Body of pancreas (tissue), 4 donors: ENCODE measurements around the gene LCE7A. TPM values are rescaled to one million over a fixed set of nuclear protein-coding genes. Genes with fewer than 3 reads are reported as not detected.

Experiments used
- ATAC-seq: fragments of 150-250 bp; one replicate; pipeline ENCODE4 v1.9.1; 2016
- DNase-seq, 4 donors: peaks; one replicate each; pipeline ENCODE4 v3.0.0-alpha.2; 2019
- H3K27ac ChIP-seq, 4 donors: fragments of 200-600 bp; sonication (generic); 1 replicate in 3 of 4; 2 replicates in 1 of 4; pipeline versions ENCODE4 v1.5.1 to v1.6.1; 2016 to 2019; ENCODE audit warnings: mild to moderate bottlenecking in 1 of 4, mixed read lengths in 1 of 4, moderate library complexity in 1 of 4
- H3K27me3 ChIP-seq, 2 donors: fragments of 200-600 bp; sonication (generic); one replicate each; pipeline ENCODE4 v1.6.0; 2016; ENCODE audit warnings: mild to moderate bottlenecking in 1 of 2
- H3K36me3 ChIP-seq, 2 donors: fragments of 200-600 bp; sonication (generic); replicated peaks in 1 of 2; 2 replicates each; pipeline ENCODE4 v1.5.1; 2016; ENCODE audit warnings: low read depth in 2 of 2; ENCODE audit not compliant: insufficient read depth in 1 of 2
- H3K4me1 ChIP-seq: fragments of 200-600 bp; sonication (generic); one replicate; pipeline ENCODE4 v1.6.0; 2016
- H3K4me3 ChIP-seq, 2 donors: fragments of 200-600 bp; sonication (generic); 1 replicate in 1 of 2; 2 replicates in 1 of 2; pipeline ENCODE4 v1.5.1; 2016 to 2019
- H3K9me3 ChIP-seq, 3 donors: fragments of 200-600 bp; sonication (generic); 1 replicate in 2 of 3; 2 replicates in 1 of 3; pipeline ENCODE4 v1.5.1; 2016
- CTCF ChIP-seq, 7 experiments: fragments of 450-650 bp in 4 of 7; fragments of 200-600 bp in 3 of 7; sonication (generic) in 3 of 7; IDR thresholded peaks; one replicate each; pipeline ENCODE4 v1.5.1; 2016 to 2019; ENCODE audit warnings: antibody characterized with exemption in 7 of 7
- POLR2A ChIP-seq, 3 donors: fragments of 450-650 bp; IDR thresholded peaks; one replicate each; pipeline ENCODE4 v1.6.1; 2016; ENCODE audit warnings: antibody characterized with exemption in 3 of 3, mild to moderate bottlenecking in 2 of 3
- WGBS, 2 donors: methylation state at CpG; one replicate each; pipeline ENCODE4 v1.1.5; 2017; 5-methylcytosine and 5-hydroxymethylcytosine counted together
- intact Hi-C: fragments of 100-400 bp; cut with DNase I; formaldehyde crosslinking; loops from one replicate; pipeline ENCODE4 v1.15.1; 2023
- total RNA-seq, 2 donors: library from RNA; depleted of rRNA; stranded (reverse); fragments of >200 nt; gene quantifications; one replicate each; pipeline ENCODE4 v1.1.0, GENCODE V29; 2016

The LCE7A gene
- total RNA-seq, 2 donors from 2014 or later: not detected

DNA sequence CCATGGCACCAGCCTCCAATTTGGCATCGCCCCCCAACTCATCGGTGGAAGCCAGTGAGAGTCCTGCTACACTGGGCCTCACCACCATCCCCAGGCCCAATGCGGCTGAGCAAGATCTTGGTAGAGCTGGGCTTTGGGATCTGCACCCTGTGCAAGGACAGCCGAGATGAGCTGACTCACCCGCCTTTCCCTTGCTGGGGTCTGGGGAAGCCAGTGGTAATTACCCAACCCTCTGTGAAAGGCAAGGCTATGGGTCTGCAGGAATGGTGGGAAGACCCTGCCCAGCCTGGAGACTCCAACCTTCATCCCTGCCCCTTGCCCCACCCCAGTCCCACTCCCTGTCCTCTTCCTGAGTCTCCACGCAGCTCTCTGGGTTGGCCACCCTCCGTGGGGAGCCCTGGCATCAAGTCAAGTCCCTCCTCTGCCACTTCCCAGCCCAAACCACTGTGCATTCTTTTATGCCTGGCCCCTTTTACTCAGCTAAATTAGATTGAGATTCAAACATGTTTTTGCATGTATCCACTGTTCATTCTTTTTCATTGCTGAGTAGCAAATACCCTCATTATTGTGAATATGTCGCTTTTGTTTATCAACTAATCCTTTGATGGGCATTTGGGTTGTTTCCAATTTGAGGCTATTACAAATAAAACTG is 27.1 kb downstream of the LCE7A start:
- intact Hi-C loops: no loop called here
- no peaks in the 10 kb centered on the region for H3K36me3 ChIP-seq
- TF ChIP-seq POLR2A (IDR thresholded peaks at IDR 0.05) (no peak), CTCF (IDR thresholded peaks at IDR 0.05) (no peak)
- no peaks in the 10 kb centered on the region for H3K9me3 ChIP-seq
- H3K27ac ChIP-seq: no peak overlapping the region
- H3K27me3 ChIP-seq: no peaks in the 10 kb centered on the region
- 47 to 56% methylated on average over 3 to 8 of the region's 8 CpGs for WGBS, 2 donors
- ATAC-seq: no peak
- no peaks in the 10 kb centered on the region for H3K4me1 ChIP-seq
- H3K4me3 ChIP-seq: no peak overlapping the region
- no peak for DNase-seq

- intact Hi-C loops: no loop called here
- H3K4me1 ChIP-seq: no peaks in the 10 kb centered on the region
- H3K36me3 ChIP-seq: no peaks in the 10 kb centered on the region
- DNase-seq (no peak), ATAC-seq (no peak)
- 80 to 95% methylated on average over 1 of the region's 1 CpG for WGBS, 2 donors
- H3K27me3 ChIP-seq: no peaks in the 10 kb centered on the region
- no peaks in the 10 kb centered on the region for H3K9me3 ChIP-seq
- TF ChIP-seq POLR2A (IDR thresholded peaks at IDR 0.05) (no peak), CTCF (IDR thresholded peaks at IDR 0.05) (no peak)
- H3K4me3 ChIP-seq: no peak overlapping the region
- H3K27ac ChIP-seq: no peak overlapping the region
Observed at GRCh38 chr1:152888126-152888525, 28.3 kb downstream of the LCE7A start.

DNA sequence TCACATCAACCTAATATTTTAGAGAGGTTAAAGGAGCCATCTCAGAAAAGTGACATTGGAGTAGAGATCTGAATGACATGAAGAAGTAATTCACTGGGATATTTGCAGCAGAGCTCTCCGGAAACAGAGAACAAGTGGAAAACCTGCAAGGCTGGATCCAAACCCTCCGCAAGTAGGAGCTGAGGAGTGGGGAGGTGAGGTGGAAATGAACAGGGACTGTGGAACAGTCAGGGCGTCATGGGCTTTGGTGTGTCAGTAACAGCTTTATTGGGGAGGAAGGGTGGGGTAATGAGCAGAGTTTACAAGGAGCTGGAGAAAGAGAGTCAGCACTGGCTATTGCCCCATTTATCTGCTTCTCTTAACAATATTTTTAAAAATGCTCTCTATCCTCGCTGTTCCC is 39.2 kb downstream of the LCE7A start:
- intact Hi-C loops: no loop called here

GRCh38 chr1:152899883-152900282 is 40.1 kb downstream of the LCE7A start:
- ATAC-seq (no peak), DNase-seq (no peak)
- 48 to 56% methylated on average over 2 of the region's 2 CpGs for WGBS, 2 donors
- H3K9me3 ChIP-seq: no peaks in the 10 kb centered on the region
- H3K4me1 ChIP-seq: no peaks in the 10 kb centered on the region
- TF ChIP-seq CTCF (IDR thresholded peaks at IDR 0.05): no peak
- TF ChIP-seq POLR2A (IDR thresholded peaks at IDR 0.05): no peak
- no peaks in the 10 kb centered on the region for H3K36me3 ChIP-seq
- intact Hi-C loops: no loop called here
- H3K27ac ChIP-seq: no peak overlapping the region
- no peak overlapping the region for H3K4me3 ChIP-seq
- H3K27me3 ChIP-seq: no peaks in the 10 kb centered on the region

More for the DNA sequence above, 39.2 kb downstream of the LCE7A start:
- Histone ChIP-seq H3K9me3 (no peaks in the 10 kb centered on the region), H3K4me3 (no peak overlapping the region), H3K4me1 (no peaks in the 10 kb centered on the region), H3K27me3 (no peaks in the 10 kb centered on the region), H3K27ac (no peak overlapping the region), H3K36me3 (no peaks in the 10 kb centered on the region)
- no peak for ATAC-seq
- no peak for TF ChIP-seq CTCF (IDR thresholded peaks at IDR 0.05)
- WGBS, 2 donors: 61 to 67% methylated on average over 4 of the region's 4 CpGs
- DNase-seq: no peak

GRCh38 chr1:152901631-152902030 is 41.8 kb downstream of the LCE7A start:
- WGBS, 2 donors: 64 to 81% methylated on average over 5 of the region's 5 CpGs
- ATAC-seq: no peak
- Histone ChIP-seq H3K36me3 (no peaks in the 10 kb centered on the region), H3K4me1 (no peaks in the 10 kb centered on the region), H3K27ac (no peak overlapping the region), H3K9me3 (no peaks in the 10 kb centered on the region), H3K4me3 (no peak overlapping the region), H3K27me3 (no peaks in the 10 kb centered on the region)
- intact Hi-C loops: no loop called here
- DNase-seq: no peak
- TF ChIP-seq CTCF (IDR thresholded peaks at IDR 0.05): no peak
- no peak for TF ChIP-seq POLR2A (IDR thresholded peaks at IDR 0.05)
